Natural killer cell (primary cell): ENCODE measurements around the gene GIT2. TPM values are rescaled to one million over a fixed set of nuclear protein-coding genes. Genes with fewer than 3 reads are reported as not detected.

Source experiments
- ATAC-seq, 3 donors: fragments of 150-1000 bp in 2 of 3; fragments of 200-7000 bp in 1 of 3; cut with Tn5 transposase; 1 replicate in 1 of 3; 2 replicates in 2 of 3; pipeline ENCODE4 v1.10.0; 2021; ENCODE audit warnings: mild to moderate bottlenecking in 2 of 3, moderate library complexity in 2 of 3
- DNase-seq, 2 donors: peaks; one replicate each; pipeline versions ENCODE4 v3.0.0 to v3.0.0-alpha.2; 2013 to 2021; ENCODE audit warnings: mixed read lengths in 1 of 2
- H3K27ac ChIP-seq: one replicate; pipeline ENCODE4 v1.5.1; 2013; ENCODE audit warnings: mild to moderate bottlenecking, low read length
- H3K27me3 ChIP-seq: one replicate; pipeline ENCODE4 v1.6.1; 2013; ENCODE audit warnings: low read length; ENCODE audit not compliant: control insufficient read depth, insufficient read depth
- H3K36me3 ChIP-seq: one replicate; pipeline ENCODE4 v1.6.1; 2013; ENCODE audit warnings: low read length; ENCODE audit not compliant: control insufficient read depth, insufficient read depth
- H3K4me1 ChIP-seq: one replicate; pipeline ENCODE4 v1.6.1; 2013; ENCODE audit warnings: low read length; ENCODE audit not compliant: control insufficient read depth, insufficient read depth
- H3K4me3 ChIP-seq: one replicate; pipeline ENCODE4 v1.5.1; 2013; ENCODE audit warnings: low read length
- H3K9me3 ChIP-seq: one replicate; pipeline ENCODE4 v1.6.1; 2013; ENCODE audit warnings: low read length; ENCODE audit not compliant: control insufficient read depth, insufficient read depth
- H3K27ac Mint-ChIP-seq, 2 donors: one replicate each; pipeline ENCODE4 v1.8.0; 2022; ENCODE audit warnings: mild to moderate bottlenecking in 2 of 2, mixed read lengths in 2 of 2, moderate library complexity in 1 of 2
- H3K27me3 Mint-ChIP-seq, 2 donors: one replicate each; pipeline ENCODE4 v1.8.0; 2022; ENCODE audit warnings: low read depth in 2 of 2, mixed read lengths in 2 of 2
- H3K36me3 Mint-ChIP-seq: one replicate; pipeline ENCODE4 v1.8.0; 2022; ENCODE audit warnings: mixed read lengths
- H3K4me1 Mint-ChIP-seq, 2 donors: one replicate each; pipeline ENCODE4 v1.8.0; 2022; ENCODE audit warnings: mixed read lengths in 2 of 2
- H3K4me3 Mint-ChIP-seq: one replicate; pipeline ENCODE4 v1.8.0; 2022; ENCODE audit warnings: mild to moderate bottlenecking, moderate library complexity, mixed read lengths
- H3K9me3 Mint-ChIP-seq, 2 donors: one replicate each; pipeline ENCODE4 v1.8.0; 2022; ENCODE audit warnings: mixed read lengths in 2 of 2
- CTCF ChIP-seq: fragments of 200-600 bp; IDR thresholded peaks from one replicate; pipeline ENCODE4 v1.8.0; 2022; ENCODE audit warnings: antibody characterized with exemption
- WGBS: methylation state at CpG from one replicate; pipeline ENCODE4 v1.1.7; 2013; ENCODE audit warnings: missing lambda C conversion rate; ENCODE audit not compliant: insufficient coverage; 5-methylcytosine and 5-hydroxymethylcytosine counted together
- intact Hi-C: fragments of 100-400 bp; cut with micrococcal nuclease; formaldehyde crosslinking; loops from one replicate; pipeline ENCODE4 v1.14.2; 2022
- total RNA-seq, 4 donors: library from RNA; stranded (reverse); fragments of 120-200 nt in 1 of 4; gene quantifications; one replicate each; pipeline versions ENCODE4 v1.2.3 to v1.2.4, GENCODE V29; 2013 to 2022

The GIT2 gene
- total RNA-seq, 3 donors from 2014 or later (not counting 1 experiment from before 2014, with no cell fraction given) = 98.8 to 118 (median 117) TPM

- Histone ChIP-seq H3K9me3 (no peaks in the 10 kb centered on the region), H3K4me3 (no peak overlapping the region), H3K27ac (no peak overlapping the region), H3K4me1 (no peaks in the 10 kb centered on the region), H3K27me3 (no peaks in the 10 kb centered on the region), H3K36me3 (peaks cover 35% of the 10 kb centered on the region)
- DNase-seq = no peak
- Mint-ChIP-seq H3K27ac (peak overlapping the region; percentile 36 to 60), H3K36me3 (peaks cover 23% of the 10 kb centered on the region), H3K4me1 (peaks cover 0 to 6% of the 10 kb centered on the region in 2 donors), H3K27me3 (no peaks in the 10 kb centered on the region), H3K4me3 (no peak overlapping the region), H3K9me3 (no peaks in the 10 kb centered on the region)
- intact Hi-C loops = no loop called here
- no peak for TF ChIP-seq CTCF
- no peak for ATAC-seq
- 93% methylated on average over 12 of the region's 12 CpGs for WGBS
These were observed 68.0 kb downstream of the GIT2 start for GRCh38 chr12:109928058-109928656.

- WGBS = 89% methylated on average over 8 of the region's 8 CpGs
- no peaks in the 10 kb centered on the region for H3K27me3 Mint-ChIP-seq
- TF ChIP-seq CTCF = peak; percentile 40
- Histone ChIP-seq H3K36me3 (peaks cover 31% of the 10 kb centered on the region), H3K27ac (no peak overlapping the region), H3K27me3 (no peaks in the 10 kb centered on the region), H3K9me3 (no peaks in the 10 kb centered on the region), H3K4me3 (no peak overlapping the region), H3K4me1 (no peaks in the 10 kb centered on the region)
- intact Hi-C loops = loop anchor here (1.0 kb wide), 1 partner anchor 74 kb away; no protein-coding TSS in a partner anchor
- peak overlapping the region; percentile 36 to 60 for H3K27ac Mint-ChIP-seq
- H3K4me3 Mint-ChIP-seq = no peak overlapping the region
- ATAC-seq (peak; percentile 56 to 82 (median 67)), DNase-seq (peak; percentile 23 to 66)
- H3K9me3 Mint-ChIP-seq = no peaks in the 10 kb centered on the region
- H3K36me3 Mint-ChIP-seq = peaks cover 19% of the 10 kb centered on the region
- H3K4me1 Mint-ChIP-seq = peaks cover 0 to 6% of the 10 kb centered on the region in 2 donors
These were observed 68.5 kb downstream of the GIT2 start for GRCh38 chr12:109927622-109928021.

- no peak for TF ChIP-seq CTCF
- H3K27me3 Mint-ChIP-seq = no peaks in the 10 kb centered on the region
- ATAC-seq = no peak
- no peak overlapping the region for H3K4me3 Mint-ChIP-seq
- Histone ChIP-seq H3K36me3 (peaks cover 26% of the 10 kb centered on the region), H3K9me3 (no peaks in the 10 kb centered on the region), H3K4me3 (no peak overlapping the region), H3K4me1 (no peaks in the 10 kb centered on the region), H3K27ac (no peak overlapping the region), H3K27me3 (no peaks in the 10 kb centered on the region)
- no peaks in the 10 kb centered on the region for H3K9me3 Mint-ChIP-seq
- DNase-seq = no peak
- H3K27ac Mint-ChIP-seq = no peak overlapping the region
- peaks cover 10% of the 10 kb centered on the region for H3K36me3 Mint-ChIP-seq
- intact Hi-C loops = loop anchor here (1.0 kb wide), 1 partner anchor 73 kb away; no protein-coding TSS in a partner anchor
- 93% methylated on average over 11 of the region's 11 CpGs for WGBS
- peaks cover 0 to 6% of the 10 kb centered on the region in 2 donors for H3K4me1 Mint-ChIP-seq
These were observed 69.5 kb downstream of the GIT2 start for GRCh38 chr12:109926488-109927210.
